HEK293 (cell line): ENCODE data around the gene B2M.

Experiments used
- KLF10 ChIP-seq: fragments of 450-650 bp; IDR thresholded peaks from 2 replicates; pipeline ENCODE4 v1.5.1; 2018; ENCODE audit warnings: missing biosample characterization, mild to moderate bottlenecking, missing genetic modification characterization
- ZNF133 ChIP-seq: fragments of 450-650 bp; formaldehyde crosslinking; IDR thresholded peaks from 2 replicates; pipeline ENCODE4 v1.5.1; 2016; ENCODE audit warnings: missing biosample characterization, missing genetic modification characterization
- ZNF274 ChIP-seq, 2 experiments: fragments of 200-500 bp in 1 of 2; fragments of 450-650 bp in 1 of 2; sonication (Bioruptor generic) in 1 of 2; formaldehyde crosslinking in 1 of 2; IDR thresholded peaks; 2 replicates each; pipeline versions ENCODE4 v1.5.1 to v1.6.1; 2014 to 2016; ENCODE audit warnings: borderline replicate concordance in 1 of 2, inconsistent platforms in 1 of 2, low read length in 1 of 2, missing biosample characterization in 1 of 2, missing genetic modification characterization in 1 of 2
- ZNF366 ChIP-seq: fragments of 450-650 bp; formaldehyde crosslinking; conservative IDR thresholded peaks from 2 replicates; pipeline ENCODE4 v1.5.1; 2016; ENCODE audit warnings: missing biosample characterization, missing genetic modification characterization
- ZNF501 ChIP-seq: fragments of 450-650 bp; formaldehyde crosslinking; IDR thresholded peaks from 2 replicates; pipeline ENCODE4 v1.5.1; 2016; ENCODE audit warnings: missing biosample characterization, missing genetic modification characterization
- ZNF514 ChIP-seq: fragments of 450-650 bp; formaldehyde crosslinking; IDR thresholded peaks from 2 replicates; pipeline ENCODE4 v1.5.1; 2016; ENCODE audit warnings: missing biosample characterization, missing genetic modification characterization
- ZNF600 ChIP-seq: fragments of 450-650 bp; formaldehyde crosslinking; IDR thresholded peaks from 2 replicates; pipeline ENCODE4 v1.5.1; 2016; ENCODE audit warnings: missing biosample characterization, missing genetic modification characterization
- ZNF747 ChIP-seq: fragments of 450-650 bp; formaldehyde crosslinking; IDR thresholded peaks from 2 replicates; pipeline ENCODE4 v1.5.1; 2016; ENCODE audit warnings: missing biosample characterization, missing genetic modification characterization
- ZNF785 ChIP-seq: fragments of 450-650 bp; formaldehyde crosslinking; IDR thresholded peaks from 2 replicates; pipeline ENCODE4 v1.5.1; 2016; ENCODE audit warnings: missing biosample characterization, missing genetic modification characterization
- TF ChIP-seq, protein P1 (sequence below): fragments of 450-650 bp; formaldehyde crosslinking; IDR thresholded peaks from 2 replicates; pipeline ENCODE4 v1.5.1; 2016; ENCODE audit warnings: missing biosample characterization, missing genetic modification characterization, borderline replicate concordance
- TF ChIP-seq, protein P2 (sequence below): fragments of 450-650 bp; formaldehyde crosslinking; IDR thresholded peaks from 2 replicates; pipeline ENCODE4 v1.5.1; 2016; ENCODE audit warnings: missing biosample characterization, missing genetic modification characterization
- TF ChIP-seq, protein P3 (sequence below): fragments of 450-650 bp; formaldehyde crosslinking; IDR thresholded peaks from 2 replicates; pipeline ENCODE4 v1.5.1; 2017; ENCODE audit warnings: missing biosample characterization, missing genetic modification characterization
- TF ChIP-seq, protein P4 (sequence below): fragments of 450-650 bp; formaldehyde crosslinking; IDR thresholded peaks from 2 replicates; pipeline ENCODE4 v1.5.1; 2016; ENCODE audit warnings: missing biosample characterization, missing genetic modification characterization, borderline replicate concordance
- TF ChIP-seq, protein P5 (sequence below): fragments of 450-650 bp; formaldehyde crosslinking; IDR thresholded peaks from 2 replicates; pipeline ENCODE4 v1.5.1; 2016; ENCODE audit warnings: missing biosample characterization, missing genetic modification characterization

DNA sequence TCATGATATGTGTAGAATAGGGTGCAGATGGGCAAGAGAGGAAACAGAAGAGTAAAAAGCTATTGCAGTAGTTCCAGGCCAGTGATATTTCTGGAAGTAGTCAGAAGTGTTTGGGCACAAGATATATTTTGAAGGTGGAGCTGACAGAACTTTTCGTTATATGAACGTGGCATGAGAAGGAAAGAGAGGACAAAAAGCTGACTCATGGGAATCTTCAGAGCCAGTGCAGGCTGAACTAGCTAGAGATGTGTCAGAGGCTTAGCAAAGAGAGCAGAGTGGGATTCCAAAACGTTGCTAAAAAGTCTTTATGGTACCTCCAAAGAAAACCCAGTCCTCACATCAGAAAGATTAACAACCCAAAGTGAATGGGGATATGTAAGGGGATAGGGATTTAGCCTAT lies 53.7 kb downstream of the B2M start:
- TF ChIP-seq, protein P1, sequence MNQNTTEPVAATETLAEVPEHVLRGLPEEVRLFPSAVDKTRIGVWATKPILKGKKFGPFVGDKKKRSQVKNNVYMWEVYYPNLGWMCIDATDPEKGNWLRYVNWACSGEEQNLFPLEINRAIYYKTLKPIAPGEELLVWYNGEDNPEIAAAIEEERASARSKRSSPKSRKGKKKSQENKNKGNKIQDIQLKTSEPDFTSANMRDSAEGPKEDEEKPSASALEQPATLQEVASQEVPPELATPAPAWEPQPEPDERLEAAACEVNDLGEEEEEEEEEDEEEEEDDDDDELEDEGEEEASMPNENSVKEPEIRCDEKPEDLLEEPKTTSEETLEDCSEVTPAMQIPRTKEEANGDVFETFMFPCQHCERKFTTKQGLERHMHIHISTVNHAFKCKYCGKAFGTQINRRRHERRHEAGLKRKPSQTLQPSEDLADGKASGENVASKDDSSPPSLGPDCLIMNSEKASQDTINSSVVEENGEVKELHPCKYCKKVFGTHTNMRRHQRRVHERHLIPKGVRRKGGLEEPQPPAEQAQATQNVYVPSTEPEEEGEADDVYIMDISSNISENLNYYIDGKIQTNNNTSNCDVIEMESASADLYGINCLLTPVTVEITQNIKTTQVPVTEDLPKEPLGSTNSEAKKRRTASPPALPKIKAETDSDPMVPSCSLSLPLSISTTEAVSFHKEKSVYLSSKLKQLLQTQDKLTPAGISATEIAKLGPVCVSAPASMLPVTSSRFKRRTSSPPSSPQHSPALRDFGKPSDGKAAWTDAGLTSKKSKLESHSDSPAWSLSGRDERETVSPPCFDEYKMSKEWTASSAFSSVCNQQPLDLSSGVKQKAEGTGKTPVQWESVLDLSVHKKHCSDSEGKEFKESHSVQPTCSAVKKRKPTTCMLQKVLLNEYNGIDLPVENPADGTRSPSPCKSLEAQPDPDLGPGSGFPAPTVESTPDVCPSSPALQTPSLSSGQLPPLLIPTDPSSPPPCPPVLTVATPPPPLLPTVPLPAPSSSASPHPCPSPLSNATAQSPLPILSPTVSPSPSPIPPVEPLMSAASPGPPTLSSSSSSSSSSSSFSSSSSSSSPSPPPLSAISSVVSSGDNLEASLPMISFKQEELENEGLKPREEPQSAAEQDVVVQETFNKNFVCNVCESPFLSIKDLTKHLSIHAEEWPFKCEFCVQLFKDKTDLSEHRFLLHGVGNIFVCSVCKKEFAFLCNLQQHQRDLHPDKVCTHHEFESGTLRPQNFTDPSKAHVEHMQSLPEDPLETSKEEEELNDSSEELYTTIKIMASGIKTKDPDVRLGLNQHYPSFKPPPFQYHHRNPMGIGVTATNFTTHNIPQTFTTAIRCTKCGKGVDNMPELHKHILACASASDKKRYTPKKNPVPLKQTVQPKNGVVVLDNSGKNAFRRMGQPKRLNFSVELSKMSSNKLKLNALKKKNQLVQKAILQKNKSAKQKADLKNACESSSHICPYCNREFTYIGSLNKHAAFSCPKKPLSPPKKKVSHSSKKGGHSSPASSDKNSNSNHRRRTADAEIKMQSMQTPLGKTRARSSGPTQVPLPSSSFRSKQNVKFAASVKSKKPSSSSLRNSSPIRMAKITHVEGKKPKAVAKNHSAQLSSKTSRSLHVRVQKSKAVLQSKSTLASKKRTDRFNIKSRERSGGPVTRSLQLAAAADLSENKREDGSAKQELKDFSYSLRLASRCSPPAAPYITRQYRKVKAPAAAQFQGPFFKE = no peak
- TF ChIP-seq, protein P2, sequence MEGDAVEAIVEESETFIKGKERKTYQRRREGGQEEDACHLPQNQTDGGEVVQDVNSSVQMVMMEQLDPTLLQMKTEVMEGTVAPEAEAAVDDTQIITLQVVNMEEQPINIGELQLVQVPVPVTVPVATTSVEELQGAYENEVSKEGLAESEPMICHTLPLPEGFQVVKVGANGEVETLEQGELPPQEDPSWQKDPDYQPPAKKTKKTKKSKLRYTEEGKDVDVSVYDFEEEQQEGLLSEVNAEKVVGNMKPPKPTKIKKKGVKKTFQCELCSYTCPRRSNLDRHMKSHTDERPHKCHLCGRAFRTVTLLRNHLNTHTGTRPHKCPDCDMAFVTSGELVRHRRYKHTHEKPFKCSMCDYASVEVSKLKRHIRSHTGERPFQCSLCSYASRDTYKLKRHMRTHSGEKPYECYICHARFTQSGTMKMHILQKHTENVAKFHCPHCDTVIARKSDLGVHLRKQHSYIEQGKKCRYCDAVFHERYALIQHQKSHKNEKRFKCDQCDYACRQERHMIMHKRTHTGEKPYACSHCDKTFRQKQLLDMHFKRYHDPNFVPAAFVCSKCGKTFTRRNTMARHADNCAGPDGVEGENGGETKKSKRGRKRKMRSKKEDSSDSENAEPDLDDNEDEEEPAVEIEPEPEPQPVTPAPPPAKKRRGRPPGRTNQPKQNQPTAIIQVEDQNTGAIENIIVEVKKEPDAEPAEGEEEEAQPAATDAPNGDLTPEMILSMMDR (tag by site-specific recombination) = no peak
- TF ChIP-seq ZNF501 (tag by site-specific recombination) (no peak), ZNF747 (tag by site-specific recombination) (no peak), ZNF514 (tag by site-specific recombination) (no peak), KLF10 (no peak), ZNF785 (tag by site-specific recombination) (no peak), ZNF274 (IDR thresholded peaks at IDR 0.05; ENCODE audit: low read length) (no peak), ZNF274 (tag by site-specific recombination; IDR thresholded peaks at IDR 0.05; ENCODE audit: borderline replicate concordance) (no peak), ZNF133 (no peak), ZNF600 (tag by site-specific recombination) (no peak), ZNF366 (tag by site-specific recombination) (no peak)
- TF ChIP-seq, protein P3, sequence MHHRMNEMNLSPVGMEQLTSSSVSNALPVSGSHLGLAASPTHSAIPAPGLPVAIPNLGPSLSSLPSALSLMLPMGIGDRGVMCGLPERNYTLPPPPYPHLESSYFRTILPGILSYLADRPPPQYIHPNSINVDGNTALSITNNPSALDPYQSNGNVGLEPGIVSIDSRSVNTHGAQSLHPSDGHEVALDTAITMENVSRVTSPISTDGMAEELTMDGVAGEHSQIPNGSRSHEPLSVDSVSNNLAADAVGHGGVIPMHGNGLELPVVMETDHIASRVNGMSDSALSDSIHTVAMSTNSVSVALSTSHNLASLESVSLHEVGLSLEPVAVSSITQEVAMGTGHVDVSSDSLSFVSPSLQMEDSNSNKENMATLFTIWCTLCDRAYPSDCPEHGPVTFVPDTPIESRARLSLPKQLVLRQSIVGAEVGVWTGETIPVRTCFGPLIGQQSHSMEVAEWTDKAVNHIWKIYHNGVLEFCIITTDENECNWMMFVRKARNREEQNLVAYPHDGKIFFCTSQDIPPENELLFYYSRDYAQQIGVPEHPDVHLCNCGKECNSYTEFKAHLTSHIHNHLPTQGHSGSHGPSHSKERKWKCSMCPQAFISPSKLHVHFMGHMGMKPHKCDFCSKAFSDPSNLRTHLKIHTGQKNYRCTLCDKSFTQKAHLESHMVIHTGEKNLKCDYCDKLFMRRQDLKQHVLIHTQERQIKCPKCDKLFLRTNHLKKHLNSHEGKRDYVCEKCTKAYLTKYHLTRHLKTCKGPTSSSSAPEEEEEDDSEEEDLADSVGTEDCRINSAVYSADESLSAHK (tag by site-specific recombination) = no peak
- TF ChIP-seq, protein P4, sequence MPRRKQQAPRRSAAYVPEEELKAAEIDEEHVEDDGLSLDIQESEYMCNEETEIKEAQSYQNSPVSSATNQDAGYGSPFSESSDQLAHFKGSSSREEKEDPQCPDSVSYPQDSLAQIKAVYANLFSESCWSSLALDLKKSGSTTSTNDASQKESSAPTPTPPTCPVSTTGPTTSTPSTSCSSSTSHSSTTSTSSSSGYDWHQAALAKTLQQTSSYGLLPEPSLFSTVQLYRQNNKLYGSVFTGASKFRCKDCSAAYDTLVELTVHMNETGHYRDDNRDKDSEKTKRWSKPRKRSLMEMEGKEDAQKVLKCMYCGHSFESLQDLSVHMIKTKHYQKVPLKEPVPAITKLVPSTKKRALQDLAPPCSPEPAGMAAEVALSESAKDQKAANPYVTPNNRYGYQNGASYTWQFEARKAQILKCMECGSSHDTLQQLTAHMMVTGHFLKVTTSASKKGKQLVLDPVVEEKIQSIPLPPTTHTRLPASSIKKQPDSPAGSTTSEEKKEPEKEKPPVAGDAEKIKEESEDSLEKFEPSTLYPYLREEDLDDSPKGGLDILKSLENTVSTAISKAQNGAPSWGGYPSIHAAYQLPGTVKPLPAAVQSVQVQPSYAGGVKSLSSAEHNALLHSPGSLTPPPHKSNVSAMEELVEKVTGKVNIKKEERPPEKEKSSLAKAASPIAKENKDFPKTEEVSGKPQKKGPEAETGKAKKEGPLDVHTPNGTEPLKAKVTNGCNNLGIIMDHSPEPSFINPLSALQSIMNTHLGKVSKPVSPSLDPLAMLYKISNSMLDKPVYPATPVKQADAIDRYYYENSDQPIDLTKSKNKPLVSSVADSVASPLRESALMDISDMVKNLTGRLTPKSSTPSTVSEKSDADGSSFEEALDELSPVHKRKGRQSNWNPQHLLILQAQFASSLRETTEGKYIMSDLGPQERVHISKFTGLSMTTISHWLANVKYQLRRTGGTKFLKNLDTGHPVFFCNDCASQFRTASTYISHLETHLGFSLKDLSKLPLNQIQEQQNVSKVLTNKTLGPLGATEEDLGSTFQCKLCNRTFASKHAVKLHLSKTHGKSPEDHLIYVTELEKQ (tag by site-specific recombination) = no peak
- TF ChIP-seq, protein P5, sequence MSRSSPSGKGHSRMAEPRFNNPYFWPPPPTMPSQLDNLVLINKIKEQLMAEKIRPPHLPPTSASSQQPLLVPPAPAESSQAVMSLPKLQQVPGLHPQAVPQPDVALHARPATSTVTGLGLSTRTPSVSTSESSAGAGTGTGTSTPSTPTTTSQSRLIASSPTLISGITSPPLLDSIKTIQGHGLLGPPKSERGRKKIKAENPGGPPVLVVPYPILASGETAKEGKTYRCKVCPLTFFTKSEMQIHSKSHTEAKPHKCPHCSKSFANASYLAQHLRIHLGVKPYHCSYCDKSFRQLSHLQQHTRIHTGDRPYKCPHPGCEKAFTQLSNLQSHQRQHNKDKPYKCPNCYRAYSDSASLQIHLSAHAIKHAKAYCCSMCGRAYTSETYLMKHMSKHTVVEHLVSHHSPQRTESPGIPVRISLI (tag by site-specific recombination) = no peak
